NK-92 treated with Interleukin-12 subunit alpha and Interleukin-12 subunit beta, amount 100 ng/mL, for 24 hours (cell line): ENCODE measurements around the gene BRPF1.

Experiments used
- DNase-seq: peaks from one replicate; lab custom pipeline; 2025; lab: John Stamatoyannopoulos, UW

The BRPF1 gene

GRCh38 chr3:9701711-9702110, 29.8 kb upstream of the BRPF1 start:
- DNase-seq, result no peak

GRCh38 chr3:9703240-9703639, 28.3 kb upstream of the BRPF1 start:
- DNase-seq, result no peak

GRCh38 chr3:9703736-9704346, 27.7 kb upstream of the BRPF1 start, which contains the start of gene CPNE9:
Gene CPNE9, plus strand, starts transcription at chr3:9703833. Its CDS starts 164 bp downstream, at chr3:9703997.
- no peak for DNase-seq

- no peak for DNase-seq
These were observed 26.9 kb upstream of the BRPF1 start for GRCh38 chr3:9704347-9705322.

GRCh38 chr3:9710174-9710739, 21.3 kb upstream of the BRPF1 start:
- DNase-seq, result no peak

GRCh38 chr3:9712415-9712814, 19.1 kb upstream of the BRPF1 start:
- DNase-seq, result no peak

GRCh38 chr3:9713142-9713541, 18.4 kb upstream of the BRPF1 start:
- DNase-seq, result no peak

GRCh38 chr3:9715136-9715535, 16.4 kb upstream of the BRPF1 start:
- DNase-seq, result no peak

- peak; percentile 45 for DNase-seq
These were observed 15.6 kb upstream of the BRPF1 start for GRCh38 chr3:9715764-9716437.

GRCh38 chr3:9716801-9717555, 14.6 kb upstream of the BRPF1 start:
- DNase-seq, result no peak

- no peak for DNase-seq
These were observed 14.0 kb upstream of the BRPF1 start for GRCh38 chr3:9717563-9717962.

GRCh38 chr3:9718118-9718517, 13.4 kb upstream of the BRPF1 start:
- DNase-seq, result no peak

- no peak for DNase-seq
These were observed 10.4 kb upstream of the BRPF1 start for GRCh38 chr3:9721015-9721699.

- DNase-seq, result no peak
These were observed 9.9 kb upstream of the BRPF1 start for GRCh38 chr3:9721700-9722060.

- DNase-seq, result no peak
These were observed 5.6 kb upstream of the BRPF1 start for GRCh38 chr3:9725775-9726515.

- DNase-seq, result no peak
These were observed 4.4 kb upstream of the BRPF1 start for GRCh38 chr3:9727041-9727595.

- DNase-seq, result no peak
These were observed 3.8 kb upstream of the BRPF1 start for GRCh38 chr3:9727743-9728142.

GRCh38 chr3:9729419-9729818, 2.1 kb upstream of the BRPF1 start:
- no peak for DNase-seq

- no peak for DNase-seq
These were observed 804 bp upstream of the BRPF1 start for GRCh38 chr3:9730657-9731205.
